NCI-H510A (cell line): ENCODE results near the gene VPS45.
"Not testable (repeated sequence)": the region's sequence is repeated elsewhere in the genome, so short reads cannot be mapped to it uniquely, and the experiment has no call there.

Experiments
- DNase-seq: peaks from one replicate; lab custom pipeline; 2025; lab: John Stamatoyannopoulos, UW

The VPS45 gene

DNA sequence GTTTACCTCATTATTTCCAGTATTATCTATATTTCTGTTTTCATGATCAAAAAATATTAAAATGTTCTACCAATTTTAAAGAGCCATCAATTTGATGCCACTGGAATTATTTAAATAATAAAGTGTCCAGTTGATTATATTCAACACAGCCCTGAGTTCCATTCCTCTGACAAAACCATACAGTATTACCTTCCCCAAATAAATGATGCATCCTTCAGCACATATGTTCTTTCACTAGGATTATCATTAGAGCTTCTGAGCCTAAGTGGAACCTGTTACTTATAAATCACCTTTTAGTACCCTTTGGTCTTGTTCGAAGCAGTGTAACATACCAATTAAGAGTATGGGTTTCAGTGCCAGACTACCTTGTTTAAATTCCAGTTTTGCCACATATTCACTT, 64.8 kb downstream of the VPS45 start:
- DNase-seq: no peak

DNA sequence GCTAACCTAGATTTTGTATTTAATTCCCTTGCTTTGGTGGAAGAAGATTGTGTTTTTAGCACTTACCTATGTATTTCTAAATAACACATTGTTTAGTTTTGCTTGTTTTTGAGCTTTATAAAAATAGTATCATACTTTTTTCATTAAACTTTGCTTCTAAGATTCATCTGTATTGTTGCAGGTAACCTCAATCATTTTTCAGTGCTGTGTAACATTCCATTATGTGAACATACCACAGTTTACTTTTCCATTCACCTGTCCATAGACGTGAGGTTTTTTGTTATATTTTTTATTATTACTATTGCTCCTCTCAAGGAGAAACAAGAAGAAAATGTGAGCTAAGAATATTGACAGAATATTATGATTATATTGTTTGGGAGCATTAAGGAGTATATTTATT, 67.0 kb downstream of the VPS45 start:
- no peak for DNase-seq

DNA sequence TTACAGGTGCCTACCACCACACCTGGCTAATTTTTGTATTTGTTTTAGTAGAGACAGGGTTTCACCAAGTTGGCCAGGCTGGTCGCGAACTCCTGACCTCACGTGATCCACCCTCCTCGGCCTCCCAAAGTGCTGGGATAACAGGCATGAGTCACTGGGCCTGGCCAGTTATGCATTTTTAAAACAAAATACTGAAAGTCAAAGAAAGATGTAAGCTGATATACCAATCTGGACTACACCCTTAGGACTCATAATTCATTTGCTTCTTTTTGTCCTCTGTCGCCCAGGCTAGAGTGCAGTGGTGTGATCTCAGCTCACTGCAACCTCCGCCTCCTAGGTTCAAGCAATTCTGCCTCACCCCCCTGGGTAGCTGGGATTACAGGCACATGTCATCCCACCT, 67.8 kb downstream of the VPS45 start:
- not testable (repeated sequence) for DNase-seq

- no peak for DNase-seq
These were observed 70.5 kb downstream of the VPS45 start for GRCh38 chr1:150138044-150138443.

GRCh38 chr1:150141452-150141851, 73.9 kb downstream of the VPS45 start:
- DNase-seq: no peak

- DNase-seq: no peak
These were observed 74.5 kb downstream of the VPS45 start for GRCh38 chr1:150142083-150142482.

DNA sequence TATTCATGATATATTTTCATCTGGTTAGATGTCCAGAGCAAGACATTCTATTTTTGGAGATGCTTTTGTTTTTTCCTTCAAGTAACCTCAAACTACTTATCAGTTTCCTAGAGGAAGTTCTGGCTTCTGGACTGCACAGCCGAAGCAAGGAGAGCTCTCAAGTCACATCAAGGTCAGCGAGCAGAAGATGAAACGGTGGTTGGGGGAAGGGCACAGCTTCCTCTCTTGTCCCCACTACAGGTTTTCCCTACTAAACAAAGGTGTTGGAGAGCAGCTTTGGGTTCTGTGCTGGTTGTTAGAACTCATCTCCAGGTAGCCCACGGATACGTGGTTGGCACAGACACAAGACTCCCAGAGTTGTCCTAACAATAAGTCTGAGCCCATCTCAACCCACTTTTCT, 77.0 kb downstream of the VPS45 start:
- DNase-seq: no peak

DNA sequence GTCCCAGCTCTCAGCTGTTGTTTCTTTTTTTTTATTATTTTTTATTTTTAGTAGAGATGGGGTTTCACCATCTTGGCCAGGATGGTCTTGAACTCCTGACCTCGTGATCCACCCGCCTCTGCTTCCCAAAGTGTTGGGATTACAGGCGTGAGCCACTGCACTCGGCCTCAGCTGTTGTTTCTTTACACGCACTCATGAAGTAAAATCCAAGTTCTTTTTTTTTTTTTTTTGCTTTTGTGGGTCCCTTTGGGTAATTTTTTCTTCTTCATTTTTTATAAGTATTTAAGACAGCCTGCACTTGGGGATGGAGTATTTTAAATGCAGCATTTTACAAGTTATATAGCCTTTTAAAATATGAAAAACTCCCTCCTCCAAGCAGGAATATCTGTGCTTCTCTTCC, 78.4 kb downstream of the VPS45 start:
- DNase-seq: not testable (repeated sequence)

- no peak for DNase-seq
These were observed 79.4 kb downstream of the VPS45 start for GRCh38 chr1:150146849-150147542.

GRCh38 chr1:150148837-150149270, 81.3 kb downstream of the VPS45 start:
- peak; percentile 39 for DNase-seq

DNA sequence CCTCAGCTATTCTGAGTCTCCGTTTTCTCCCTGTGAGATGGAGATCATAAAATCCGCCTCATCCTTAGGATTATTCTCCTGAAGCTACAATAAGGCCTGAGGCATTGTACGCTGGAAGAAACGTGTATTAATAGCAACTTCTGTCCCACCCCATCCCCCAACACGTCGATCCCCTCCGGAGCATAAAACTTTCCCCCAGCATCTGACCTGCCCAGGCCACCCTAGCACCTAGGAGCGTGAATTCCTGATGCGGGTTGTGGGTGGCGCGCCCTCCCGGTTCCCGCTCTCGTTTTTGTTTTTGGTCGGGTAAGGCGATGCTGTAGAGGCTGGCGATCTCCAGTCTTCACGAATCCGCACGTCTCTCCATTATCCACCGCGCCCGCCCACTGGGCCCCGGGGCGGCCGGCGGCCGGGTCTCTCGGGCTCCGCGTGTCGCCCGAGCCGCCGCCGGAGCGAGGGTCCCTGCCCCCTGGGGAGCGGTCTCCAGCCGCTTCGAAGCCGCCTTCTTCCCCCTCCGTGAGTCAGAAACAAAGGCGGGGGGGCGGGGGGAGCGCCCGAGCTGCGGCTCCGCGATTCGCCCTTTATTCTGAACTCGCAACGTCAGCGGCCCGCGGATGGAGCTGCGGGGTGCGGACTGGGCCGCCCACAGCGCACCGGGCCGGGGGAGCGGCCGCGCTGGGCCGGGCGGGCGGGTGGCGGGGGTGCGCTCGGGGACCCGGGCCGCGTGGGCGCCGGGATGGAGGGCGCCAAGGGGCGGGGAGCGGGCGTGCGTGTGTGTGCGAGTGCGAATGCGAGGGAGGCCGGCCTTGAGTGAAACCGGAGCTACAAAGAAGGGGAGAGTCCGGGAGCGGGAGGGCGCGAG, 81.9 kb downstream of the VPS45 start, which contains the start of gene PLEKHO1:
Gene PLEKHO1, plus strand, starts transcription at position 646 of the 862 bp plus-strand sequence. CDS start 342 bp downstream, outside the sequence.
- peak; percentile 83 for DNase-seq

- no peak for DNase-seq
These were observed 82.8 kb downstream of the VPS45 start for GRCh38 chr1:150150133-150151021.

GRCh38 chr1:150151291-150152181, 84.0 kb downstream of the VPS45 start:
- DNase-seq: no peak

DNA sequence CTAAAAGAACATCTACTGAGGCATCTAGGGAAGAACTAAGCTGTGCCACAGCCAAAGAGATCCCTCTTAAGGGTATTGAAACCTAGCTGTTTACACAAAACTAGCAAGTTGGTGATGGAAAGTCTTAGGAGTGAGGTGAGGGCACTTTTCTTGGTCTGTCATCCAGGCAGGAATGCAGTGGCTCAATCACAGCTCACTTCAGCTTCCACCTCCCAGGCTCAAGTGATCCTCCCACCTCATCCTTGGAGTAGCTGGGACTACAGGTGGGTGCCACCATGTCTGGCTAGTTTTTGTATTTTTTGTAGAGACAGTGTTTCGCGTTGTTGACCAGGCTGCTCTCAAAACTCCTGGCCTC, 84.6 kb downstream of the VPS45 start:
- no peak for DNase-seq

GRCh38 chr1:150152772-150153456, 85.3 kb downstream of the VPS45 start:
- no peak for DNase-seq

DNA sequence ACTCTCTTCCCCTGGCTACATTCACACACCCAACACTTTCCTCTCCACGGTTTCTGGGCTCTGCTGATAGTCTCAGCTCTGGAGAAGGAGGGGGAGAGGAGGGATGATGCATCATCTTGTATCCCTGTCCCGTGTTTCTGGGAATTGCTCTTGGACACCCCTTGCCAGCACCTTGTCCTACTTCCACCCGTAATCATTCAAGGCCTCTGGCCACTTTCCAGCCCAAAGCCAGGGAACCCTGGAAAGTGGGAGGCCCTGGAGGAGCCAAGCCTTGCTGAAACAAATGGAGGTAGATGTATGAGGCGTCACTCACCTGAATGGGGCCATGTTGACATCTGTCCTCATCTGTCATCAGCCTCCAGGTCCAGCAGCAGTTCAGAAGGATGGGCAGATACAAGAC, 86.6 kb downstream of the VPS45 start:
- no peak for DNase-seq

DNA sequence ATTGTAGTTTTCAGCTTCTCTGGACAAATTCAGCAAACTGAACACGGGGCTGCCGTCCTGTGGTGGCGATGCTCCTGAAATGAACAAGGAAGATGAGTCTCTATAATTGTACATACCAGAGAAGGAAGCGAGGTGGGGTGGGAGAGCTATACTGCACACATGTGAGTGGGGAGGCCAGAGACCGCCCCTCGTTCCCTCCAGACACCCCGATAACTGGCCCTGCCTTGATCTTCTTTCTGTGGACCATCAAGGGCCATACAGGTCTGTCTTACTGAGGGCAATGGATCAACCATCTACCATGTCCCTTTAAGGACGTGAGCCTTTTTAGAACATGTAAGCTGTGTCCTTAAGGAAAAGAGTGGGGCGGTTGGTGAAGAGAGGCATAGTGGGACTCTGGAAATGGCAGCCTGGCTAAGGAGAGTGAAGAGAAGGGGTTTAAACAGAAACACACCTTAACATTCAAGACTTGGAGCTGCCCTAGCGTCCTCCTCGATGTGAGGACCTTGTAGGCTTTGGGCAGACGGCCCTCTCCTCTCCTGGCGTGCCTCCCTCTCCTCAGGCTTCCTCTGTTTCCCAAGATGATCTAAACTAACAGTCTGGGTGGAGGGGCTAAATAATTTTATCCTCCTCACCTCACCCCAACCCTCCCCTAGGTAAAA, 88.0 kb downstream of the VPS45 start:
- no peak for DNase-seq

DNA sequence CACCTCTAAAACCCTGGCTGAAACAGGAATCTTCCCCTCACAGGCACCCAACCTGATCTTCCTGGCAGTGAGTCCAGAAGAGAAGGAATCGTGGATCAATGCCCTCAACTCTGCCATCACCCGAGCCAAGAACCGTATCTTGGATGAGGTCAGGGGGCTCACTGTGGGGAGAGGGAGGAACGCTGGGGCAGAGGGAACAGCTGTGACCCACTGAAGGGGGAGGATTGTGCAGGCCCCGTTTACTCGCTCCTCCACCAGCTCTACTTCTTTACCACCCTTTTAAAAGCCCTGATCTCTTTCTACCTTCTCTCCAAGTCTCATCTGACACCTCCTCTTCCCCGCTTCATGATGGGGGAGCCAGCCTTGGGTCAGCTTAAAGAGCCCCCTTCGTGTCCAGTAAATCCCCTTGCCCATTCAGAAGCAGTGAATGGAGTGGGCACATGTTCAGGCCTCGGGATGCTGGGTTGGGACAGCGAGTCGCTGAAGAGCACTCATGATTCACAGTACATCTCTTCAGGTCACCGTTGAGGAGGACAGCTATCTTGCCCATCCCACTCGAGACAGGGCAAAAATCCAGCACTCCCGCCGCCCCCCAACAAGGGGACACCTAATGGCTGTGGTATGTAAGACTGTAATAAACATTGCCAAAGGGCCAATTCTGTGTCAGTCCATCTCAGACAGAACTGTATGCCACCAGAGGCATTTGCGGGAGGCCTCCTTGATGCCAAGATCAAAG, 89.5 kb downstream of the VPS45 start:
- DNase-seq: no peak

DNA sequence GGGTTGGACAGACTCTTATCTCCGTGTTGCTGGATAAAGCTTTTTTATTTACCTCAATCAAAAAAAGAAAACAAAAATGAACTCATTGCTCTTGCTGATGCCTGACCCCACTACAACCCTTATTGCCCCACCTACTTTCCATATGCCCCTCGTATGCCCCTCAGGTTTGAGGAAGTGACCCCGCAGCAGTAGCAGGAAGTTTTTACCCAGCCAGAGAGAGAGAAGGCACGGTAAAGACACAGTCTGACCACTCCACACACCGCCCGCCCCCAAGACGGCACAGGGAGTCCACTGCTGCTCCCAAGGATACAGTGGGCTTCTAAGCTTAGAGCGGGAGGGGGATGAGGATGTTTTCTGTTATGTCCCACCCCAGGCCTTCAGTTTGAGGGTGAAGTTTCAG, 92.0 kb downstream of the VPS45 start:
- DNase-seq: no peak
